AG04450 (cell line): ENCODE data around the gene RASGRP2. TPM values are rescaled to one million over a fixed set of nuclear protein-coding genes. Genes with fewer than 3 reads are reported as not detected.

Source experiments
- CTCF ChIA-PET: fragments of 300-600, 350-600 bp; formaldehyde crosslinking; extraction: SDS; loops from one replicate; lab custom pipeline; 2022; ENCODE audit warnings: antibody characterized with exemption, inconsistent platforms; lab: Charles Lee
- POLR2A ChIA-PET: fragments of 350-600 bp; formaldehyde crosslinking; extraction: SDS; loops from one replicate; lab custom pipeline; 2021; ENCODE audit warnings: antibody characterized with exemption, inconsistent platforms; lab: Yijun Ruan, JAX
- DNase-seq: peaks from one replicate; pipeline ENCODE4 v3.0.0-alpha.2; 2011; ENCODE audit warnings: low read depth, low spot score
- H3K27ac ChIP-seq: one replicate; pipeline ENCODE4 v1.5.1; 2012; ENCODE audit warnings: low read depth, low read length, control low read depth
- H3K27me3 ChIP-seq: one replicate; pipeline ENCODE4 v1.6.0; 2012; ENCODE audit warnings: low read length; ENCODE audit not compliant: control insufficient read depth, insufficient read depth
- H3K4me3 ChIP-seq: 2 replicates; pipeline ENCODE4 v1.5.1; 2011; ENCODE audit warnings: mild to moderate bottlenecking, low read depth, low read length, control low read depth
- H3K9me3 ChIP-seq: 2 replicates; pipeline ENCODE4 v1.5.1; 2012; ENCODE audit warnings: low read length; ENCODE audit not compliant: control insufficient read depth, insufficient read depth
- CTCF ChIP-seq: IDR thresholded peaks from 2 replicates; pipeline ENCODE4 v1.5.1; 2011; ENCODE audit warnings: low read depth, low read length, control low read depth, inconsistent platforms
- polyA plus RNA-seq: library from polyadenylated mRNA; depleted of rRNA; stranded (reverse); fragments of >200 nt; gene quantifications from 2 replicates; pipeline ENCODE4 v1.2.3, GENCODE V29; 2011

The RASGRP2 gene
- polyA plus RNA-seq, 1 experiment: 0.43 TPM

- H3K9me3 ChIP-seq: no peaks in the 10 kb centered on the region; the same call in 1 of the 2 replicates
- peaks cover 74% of the 10 kb centered on the region for H3K27me3 ChIP-seq
- no peak overlapping the region for H3K27ac ChIP-seq
- POLR2A ChIA-PET: no interaction called here
- no peak for TF ChIP-seq CTCF
- CTCF ChIA-PET: interaction anchor here (0.9 to 3.6 kb wide), 3 partner anchors 26 to 62 kb away, joined by 3 to 22 read pairs (median 5); no protein-coding TSS in a partner anchor
- no peak overlapping the region for H3K4me3 ChIP-seq
- no peak for DNase-seq
Measured at GRCh38 chr11:64714666-64715065, 29.3 kb downstream of the RASGRP2 start.

GRCh38 chr11:64713781-64714363 is 30.1 kb downstream of the RASGRP2 start:
- Histone ChIP-seq H3K4me3 (no peak overlapping the region), H3K27me3 (peaks cover 74% of the 10 kb centered on the region), H3K27ac (no peak overlapping the region), H3K9me3 (no peaks in the 10 kb centered on the region; the same call in 1 of the 2 replicates)
- TF ChIP-seq CTCF: no peak
- POLR2A ChIA-PET: no interaction called here
- CTCF ChIA-PET: interaction anchor here (0.9 to 1.4 kb wide), 2 partner anchors 25 to 61 kb away, joined by 3 to 5 read pairs; no protein-coding TSS in a partner anchor
- DNase-seq: no peak

DNA sequence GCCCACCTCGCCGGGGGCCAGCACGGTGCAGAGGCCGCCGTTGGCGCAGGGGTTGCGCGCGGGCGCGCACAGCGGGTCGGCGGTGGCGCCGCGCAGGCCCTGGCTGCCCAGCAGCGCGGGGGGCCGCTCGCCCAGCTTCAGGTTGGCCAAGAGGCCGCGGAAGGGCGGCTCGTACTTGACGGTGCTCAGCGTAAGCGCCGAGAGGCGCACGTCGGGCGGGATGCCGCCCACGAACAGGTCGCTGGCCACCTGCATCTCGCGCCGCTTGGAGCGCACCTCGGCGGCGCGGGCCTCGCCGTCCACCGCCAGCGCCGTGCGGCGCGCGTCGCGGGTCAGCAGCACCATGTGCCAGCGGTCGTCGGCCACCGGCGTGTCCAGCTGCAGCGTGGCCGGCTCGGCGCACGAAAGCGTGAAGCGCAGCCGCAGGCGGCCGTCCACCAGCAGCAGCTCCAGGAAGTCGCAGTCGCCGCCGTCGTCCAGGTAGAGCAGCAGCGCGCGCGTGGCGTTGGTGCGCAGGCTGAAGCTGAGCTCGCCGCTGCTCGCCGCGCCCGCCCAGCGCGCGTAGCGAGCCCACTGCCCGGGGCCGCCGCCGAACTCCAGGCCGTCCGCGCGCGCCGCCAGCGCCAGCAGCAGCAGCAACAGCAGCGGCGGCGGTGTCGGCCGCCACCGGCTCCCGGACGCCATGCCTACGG is 30.8 kb downstream of the RASGRP2 start:
- CTCF ChIA-PET: interaction anchor here (1.4 kb wide), 1 partner anchor 25 kb away, joined by 5 read pairs; no protein-coding TSS in a partner anchor
- H3K9me3 ChIP-seq: no peaks in the 10 kb centered on the region; the same call in 1 of the 2 replicates
- TF ChIP-seq CTCF: no peak
- POLR2A ChIA-PET: no interaction called here
- H3K27me3 ChIP-seq: peaks cover 70% of the 10 kb centered on the region
- no peak overlapping the region for H3K4me3 ChIP-seq
- H3K27ac ChIP-seq: no peak overlapping the region
- DNase-seq: no peak

- ChIA-PET CTCF (no interaction called here), POLR2A (no interaction called here)
- TF ChIP-seq CTCF: no peak
- no peak for DNase-seq
- H3K27me3 ChIP-seq: peaks cover 64% of the 10 kb centered on the region
- H3K4me3 ChIP-seq: no peak overlapping the region
- no peak overlapping the region for H3K27ac ChIP-seq
- no peaks in the 10 kb centered on the region; the same call in 1 of the 2 replicates for H3K9me3 ChIP-seq
Measured at GRCh38 chr11:64712430-64713015, 31.4 kb downstream of the RASGRP2 start.
